ENCODE data around the gene ZNF629. TPM values are rescaled to one million over a fixed set of nuclear protein-coding genes. Genes with fewer than 3 reads are reported as not detected.

Gene ZNF629
- total RNA-seq, 2 experiments from 2014 or later: 1.0 to 2.5 TPM

GRCh38 chr16:30773826-30774225 is 13.2 kb downstream of the ZNF629 start:
- Histone ChIP-seq H3K27ac (ENCODE audit: low read depth, low read length, poor library complexity, severe bottlenecking) (no peak overlapping the region), H3K4me1 (ENCODE audit: insufficient read depth, low read length, poor library complexity, severe bottlenecking) (no peaks in the 10 kb centered on the region), H3K79me2 (ENCODE audit: insufficient read depth, low read depth, low read length) (no peaks in the 10 kb centered on the region), H4K20me1 (ENCODE audit: insufficient read depth, low read length) (no peaks in the 10 kb centered on the region), H3K9me3 (ENCODE audit: low read length) (no peaks in the 10 kb centered on the region), H2AFZ (ENCODE audit: low read length) (no peak overlapping the region), H3K4me3 (ENCODE audit: low read depth, low read length, poor library complexity, severe bottlenecking) (no peak overlapping the region), H3K36me3 (ENCODE audit: insufficient read depth, low read length) (peaks cover 67% of the 10 kb centered on the region), H3K9me2 (ENCODE audit: insufficient read depth, low read length) (no peaks in the 10 kb centered on the region), H3K4me2 (ENCODE audit: low read length) (no peak overlapping the region)
- no TSS peak for BruUV-seq (replicated peaks)
- ChIA-PET CTCF (ENCODE audit: unreplicated experiment) (no interaction called here), POLR2A (no interaction called here)
- TF ChIP-seq, protein P1, sequence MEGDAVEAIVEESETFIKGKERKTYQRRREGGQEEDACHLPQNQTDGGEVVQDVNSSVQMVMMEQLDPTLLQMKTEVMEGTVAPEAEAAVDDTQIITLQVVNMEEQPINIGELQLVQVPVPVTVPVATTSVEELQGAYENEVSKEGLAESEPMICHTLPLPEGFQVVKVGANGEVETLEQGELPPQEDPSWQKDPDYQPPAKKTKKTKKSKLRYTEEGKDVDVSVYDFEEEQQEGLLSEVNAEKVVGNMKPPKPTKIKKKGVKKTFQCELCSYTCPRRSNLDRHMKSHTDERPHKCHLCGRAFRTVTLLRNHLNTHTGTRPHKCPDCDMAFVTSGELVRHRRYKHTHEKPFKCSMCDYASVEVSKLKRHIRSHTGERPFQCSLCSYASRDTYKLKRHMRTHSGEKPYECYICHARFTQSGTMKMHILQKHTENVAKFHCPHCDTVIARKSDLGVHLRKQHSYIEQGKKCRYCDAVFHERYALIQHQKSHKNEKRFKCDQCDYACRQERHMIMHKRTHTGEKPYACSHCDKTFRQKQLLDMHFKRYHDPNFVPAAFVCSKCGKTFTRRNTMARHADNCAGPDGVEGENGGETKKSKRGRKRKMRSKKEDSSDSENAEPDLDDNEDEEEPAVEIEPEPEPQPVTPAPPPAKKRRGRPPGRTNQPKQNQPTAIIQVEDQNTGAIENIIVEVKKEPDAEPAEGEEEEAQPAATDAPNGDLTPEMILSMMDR (conservative IDR thresholded peaks at IDR 0.05; ENCODE audit: low read length): no peak
- no peak for TF ChIP-seq EZH2phosphoT487 (IDR thresholded peaks at IDR 0.05; ENCODE audit: borderline replicate concordance, low read depth, low read length)
- intact Hi-C loops (cut with micrococcal nuclease; ENCODE audit: unreplicated experiment): no loop called here
- no peak for DNase-seq (ENCODE audit: low spot score)

GRCh38 chr16:30771726-30772125 is 15.3 kb downstream of the ZNF629 start:
- ChIA-PET CTCF (ENCODE audit: unreplicated experiment) (interaction anchor here (0.5 kb wide), 1 partner anchor 51 kb away, joined by 3 read pairs; no protein-coding TSS in a partner anchor), POLR2A (no interaction called here)
- Histone ChIP-seq H3K27ac (ENCODE audit: low read depth, low read length, poor library complexity, severe bottlenecking) (no peak overlapping the region), H3K9me2 (ENCODE audit: insufficient read depth, low read length) (no peaks in the 10 kb centered on the region), H3K36me3 (ENCODE audit: insufficient read depth, low read length) (peaks cover 88% of the 10 kb centered on the region), H3K4me2 (ENCODE audit: low read length) (no peak overlapping the region), H3K4me3 (ENCODE audit: low read depth, low read length, poor library complexity, severe bottlenecking) (no peak overlapping the region), H2AFZ (ENCODE audit: low read length) (no peak overlapping the region), H3K9me3 (ENCODE audit: low read length) (no peaks in the 10 kb centered on the region), H4K20me1 (ENCODE audit: insufficient read depth, low read length) (no peaks in the 10 kb centered on the region), H3K4me1 (ENCODE audit: insufficient read depth, low read length, poor library complexity, severe bottlenecking) (peaks cover 14% of the 10 kb centered on the region), H3K79me2 (ENCODE audit: insufficient read depth, low read depth, low read length) (no peaks in the 10 kb centered on the region)
- intact Hi-C loops (cut with micrococcal nuclease; ENCODE audit: unreplicated experiment): no loop called here
- DNase-seq (ENCODE audit: low spot score): no peak
- TF ChIP-seq, protein P1 (conservative IDR thresholded peaks at IDR 0.05; ENCODE audit: low read length): no peak
- no peak for TF ChIP-seq EZH2phosphoT487 (IDR thresholded peaks at IDR 0.05; ENCODE audit: borderline replicate concordance, low read depth, low read length)
- no TSS peak for BruUV-seq (replicated peaks)

DNA sequence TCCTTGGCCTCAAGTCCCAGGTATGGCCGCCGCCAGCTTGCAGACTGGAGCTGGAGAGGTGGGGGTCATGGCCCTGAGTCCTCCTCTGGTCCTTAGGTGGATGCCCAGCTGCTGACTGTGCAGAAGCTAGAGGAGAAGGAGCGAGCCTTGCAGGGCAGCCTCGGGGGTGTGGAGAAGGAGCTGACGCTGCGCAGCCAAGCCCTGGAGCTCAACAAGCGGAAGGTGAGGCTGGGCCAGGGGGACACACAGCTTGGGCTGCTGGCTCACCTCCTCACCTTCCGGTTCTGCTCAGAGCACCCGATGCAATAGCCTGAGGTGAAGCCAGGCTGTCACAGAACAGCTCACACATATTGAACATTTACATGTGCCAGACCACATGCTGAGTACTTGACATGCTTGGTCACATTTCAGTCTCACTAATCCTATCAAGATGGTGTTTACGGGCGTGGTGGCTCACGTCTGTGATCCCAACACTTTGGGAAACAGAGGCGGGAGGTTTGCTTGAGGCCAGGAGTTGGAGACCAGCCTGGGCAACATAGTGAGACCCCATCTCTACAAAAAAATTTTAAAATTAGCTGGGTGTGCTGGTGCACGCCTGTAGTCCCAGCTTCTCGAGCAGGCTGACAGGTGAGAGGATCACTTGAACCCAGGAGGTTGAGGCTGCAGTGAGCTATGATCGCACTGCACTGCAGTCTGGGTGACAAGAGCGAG is 17.5 kb downstream of the ZNF629 start:
- TF ChIP-seq, protein P1 (conservative IDR thresholded peaks at IDR 0.05; ENCODE audit: low read length): no peak
- no peak for TF ChIP-seq EZH2phosphoT487 (IDR thresholded peaks at IDR 0.05; ENCODE audit: borderline replicate concordance, low read depth, low read length)
- Histone ChIP-seq H3K4me1 (ENCODE audit: insufficient read depth, low read length, poor library complexity, severe bottlenecking) (peaks cover 14% of the 10 kb centered on the region), H3K36me3 (ENCODE audit: insufficient read depth, low read length) (peaks cover 100% of the 10 kb centered on the region), H3K4me2 (ENCODE audit: low read length) (no peak overlapping the region), H2AFZ (ENCODE audit: low read length) (no peak overlapping the region), H3K79me2 (ENCODE audit: insufficient read depth, low read depth, low read length) (no peaks in the 10 kb centered on the region), H3K9me2 (ENCODE audit: insufficient read depth, low read length) (no peaks in the 10 kb centered on the region), H4K20me1 (ENCODE audit: insufficient read depth, low read length) (no peaks in the 10 kb centered on the region), H3K9me3 (ENCODE audit: low read length) (no peaks in the 10 kb centered on the region), H3K27ac (ENCODE audit: low read depth, low read length, poor library complexity, severe bottlenecking) (no peak overlapping the region), H3K4me3 (ENCODE audit: low read depth, low read length, poor library complexity, severe bottlenecking) (no peak overlapping the region)
- DNase-seq (ENCODE audit: low spot score): no peak
- CTCF ChIA-PET (ENCODE audit: unreplicated experiment): no interaction called here
- no TSS peak for BruUV-seq (replicated peaks)
- intact Hi-C loops (cut with micrococcal nuclease; ENCODE audit: unreplicated experiment): no loop called here
- POLR2A ChIA-PET: interaction anchor here (0.6 kb wide), 4 partner anchors 12 to 1120 kb away, joined by 3 read pairs; no protein-coding TSS in a partner anchor

All from OCI-LY7 (cell line).